ENCODE results near the gene PRDM7.

DNA sequence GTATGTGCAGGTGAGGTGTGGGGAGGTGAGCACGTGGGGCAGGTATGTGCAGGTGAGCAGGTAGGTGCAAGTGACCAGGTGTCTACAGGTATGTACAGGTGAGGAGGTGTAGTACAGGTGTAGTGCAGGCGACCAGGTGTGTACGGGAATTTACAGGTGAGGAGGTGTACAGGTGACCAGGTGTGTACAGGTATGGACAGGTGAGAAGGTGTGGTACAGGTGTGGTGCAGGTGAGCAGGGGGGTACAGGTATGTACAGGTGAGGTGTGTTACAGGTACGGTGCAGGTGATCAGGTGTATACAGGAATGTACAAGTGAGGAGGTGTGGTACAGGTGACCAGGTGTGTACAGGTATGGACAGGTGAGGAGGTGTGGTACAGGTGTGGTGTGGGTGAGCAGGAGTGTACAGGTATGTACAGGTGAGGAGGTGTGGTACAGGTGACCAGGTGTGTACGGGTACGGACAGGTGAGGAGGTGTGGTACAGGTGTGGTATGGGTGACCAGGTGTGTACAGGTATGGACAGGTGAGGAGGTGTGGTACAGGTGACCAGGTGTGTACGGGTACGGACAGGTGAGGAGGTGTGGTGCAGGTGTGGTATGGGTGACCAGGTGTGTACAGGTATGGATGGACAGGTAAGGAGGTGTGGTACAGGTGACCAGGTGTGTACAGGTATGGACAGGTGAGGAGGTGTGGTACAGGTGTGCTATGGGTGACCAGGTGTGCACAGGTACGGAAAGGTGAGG is 45.0 kb downstream of the PRDM7 start:
- TF ChIP-seq EZH2 (IDR thresholded peaks at IDR 0.05; ENCODE audit: borderline replicate concordance, low read depth, low read length, severe bottlenecking), result no peak
- TF ChIP-seq, protein P1, sequence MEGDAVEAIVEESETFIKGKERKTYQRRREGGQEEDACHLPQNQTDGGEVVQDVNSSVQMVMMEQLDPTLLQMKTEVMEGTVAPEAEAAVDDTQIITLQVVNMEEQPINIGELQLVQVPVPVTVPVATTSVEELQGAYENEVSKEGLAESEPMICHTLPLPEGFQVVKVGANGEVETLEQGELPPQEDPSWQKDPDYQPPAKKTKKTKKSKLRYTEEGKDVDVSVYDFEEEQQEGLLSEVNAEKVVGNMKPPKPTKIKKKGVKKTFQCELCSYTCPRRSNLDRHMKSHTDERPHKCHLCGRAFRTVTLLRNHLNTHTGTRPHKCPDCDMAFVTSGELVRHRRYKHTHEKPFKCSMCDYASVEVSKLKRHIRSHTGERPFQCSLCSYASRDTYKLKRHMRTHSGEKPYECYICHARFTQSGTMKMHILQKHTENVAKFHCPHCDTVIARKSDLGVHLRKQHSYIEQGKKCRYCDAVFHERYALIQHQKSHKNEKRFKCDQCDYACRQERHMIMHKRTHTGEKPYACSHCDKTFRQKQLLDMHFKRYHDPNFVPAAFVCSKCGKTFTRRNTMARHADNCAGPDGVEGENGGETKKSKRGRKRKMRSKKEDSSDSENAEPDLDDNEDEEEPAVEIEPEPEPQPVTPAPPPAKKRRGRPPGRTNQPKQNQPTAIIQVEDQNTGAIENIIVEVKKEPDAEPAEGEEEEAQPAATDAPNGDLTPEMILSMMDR (IDR thresholded peaks at IDR 0.05; ENCODE audit: borderline replicate concordance, extremely low read depth, low read length, poor library complexity, severe bottlenecking), result peak; percentile 2
